Ovary (tissue), 3 donors: ENCODE data around the gene ZNF814.

Source experiments
- CTCF ChIP-seq, 3 donors: fragments of 450-650 bp in 2 of 3; fragments of 200-600 bp in 1 of 3; IDR thresholded peaks; one replicate each; pipeline versions ENCODE4 v1.5.1 to v1.8.0; 2016 to 2022; ENCODE audit warnings: antibody characterized with exemption in 3 of 3, mild to moderate bottlenecking in 1 of 3
- POLR2A ChIP-seq: fragments of 450-650 bp; IDR thresholded peaks from one replicate; pipeline ENCODE4 v1.6.1; 2017; ENCODE audit warnings: antibody characterized with exemption, mild to moderate bottlenecking, moderate library complexity
- donor health status: DM: no; HTN: no; CAD: no.

- TF ChIP-seq POLR2A (no peak), CTCF (IDR thresholded peaks at IDR 0.05) (no peak)
These were observed 18.6 kb upstream of the ZNF814 start for GRCh38 chr19:57907394-57907793.
